HL-60/S4 (cell line): ENCODE results near the gene TFF2.

Experiments
- in situ Hi-C: fragments of 300-500 bp; cut with MboI; formaldehyde crosslinking; loops from 2 replicates; pipeline ENCODE4 v1.14.3; 2022; ENCODE audit warnings: low sequenced_read_pairs

Gene TFF2

DNA sequence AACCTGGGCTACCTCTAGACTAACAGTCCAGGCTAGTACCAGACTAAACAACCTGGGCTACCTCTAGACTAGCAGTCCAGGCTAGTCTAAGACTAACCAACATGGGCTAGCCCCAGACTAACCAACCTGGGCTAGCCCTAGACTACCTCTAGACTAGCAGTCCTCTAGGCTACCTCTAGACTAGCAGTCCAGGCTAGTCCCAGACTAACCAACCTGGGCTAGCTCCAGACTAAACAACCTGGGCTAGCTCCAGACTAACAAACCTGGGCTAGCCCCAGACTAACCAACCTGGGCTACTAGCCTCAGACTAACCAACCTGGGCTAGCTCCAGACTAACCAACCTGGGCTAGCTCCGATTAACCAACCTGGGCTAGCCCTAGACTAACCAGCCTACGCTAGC, 2.0 kb downstream of the TFF2 start:
- in situ Hi-C loops: no loop called here

DNA sequence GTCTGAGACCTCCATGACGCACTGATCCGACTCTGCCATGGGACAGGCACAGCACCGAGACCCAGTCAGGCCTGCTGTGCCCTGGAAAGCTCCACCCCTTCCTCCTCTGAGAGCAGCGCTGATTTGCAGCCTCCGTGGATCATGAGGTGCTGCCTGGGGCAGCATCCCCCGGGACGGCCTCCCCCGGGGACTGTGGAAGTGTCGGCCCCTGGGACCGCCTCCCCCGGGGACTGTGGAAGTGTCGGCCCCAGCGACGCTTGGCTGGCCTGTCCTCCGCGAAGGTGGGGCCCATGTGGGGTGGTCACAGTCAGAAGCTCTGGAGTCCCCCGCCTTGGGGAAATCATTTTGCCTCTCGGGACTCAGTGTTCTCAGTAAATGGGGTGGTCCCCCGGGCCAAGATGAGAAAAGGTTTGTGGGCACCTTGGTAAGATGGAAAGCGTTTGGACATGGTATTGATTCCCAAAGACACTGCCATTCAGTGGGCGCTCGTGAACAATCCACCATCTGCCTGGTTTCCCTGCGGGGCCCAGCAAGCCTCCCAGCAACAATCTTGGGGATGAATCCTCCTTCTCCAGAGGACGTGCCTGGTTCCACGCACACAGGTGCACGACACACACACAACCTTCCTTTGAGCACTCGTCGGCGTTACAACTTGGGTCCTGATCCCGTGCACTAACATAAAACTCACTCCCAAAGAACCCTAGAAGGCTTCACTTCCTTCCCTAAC, 3.0 kb downstream of the TFF2 start:
- in situ Hi-C loops: no loop called here

DNA sequence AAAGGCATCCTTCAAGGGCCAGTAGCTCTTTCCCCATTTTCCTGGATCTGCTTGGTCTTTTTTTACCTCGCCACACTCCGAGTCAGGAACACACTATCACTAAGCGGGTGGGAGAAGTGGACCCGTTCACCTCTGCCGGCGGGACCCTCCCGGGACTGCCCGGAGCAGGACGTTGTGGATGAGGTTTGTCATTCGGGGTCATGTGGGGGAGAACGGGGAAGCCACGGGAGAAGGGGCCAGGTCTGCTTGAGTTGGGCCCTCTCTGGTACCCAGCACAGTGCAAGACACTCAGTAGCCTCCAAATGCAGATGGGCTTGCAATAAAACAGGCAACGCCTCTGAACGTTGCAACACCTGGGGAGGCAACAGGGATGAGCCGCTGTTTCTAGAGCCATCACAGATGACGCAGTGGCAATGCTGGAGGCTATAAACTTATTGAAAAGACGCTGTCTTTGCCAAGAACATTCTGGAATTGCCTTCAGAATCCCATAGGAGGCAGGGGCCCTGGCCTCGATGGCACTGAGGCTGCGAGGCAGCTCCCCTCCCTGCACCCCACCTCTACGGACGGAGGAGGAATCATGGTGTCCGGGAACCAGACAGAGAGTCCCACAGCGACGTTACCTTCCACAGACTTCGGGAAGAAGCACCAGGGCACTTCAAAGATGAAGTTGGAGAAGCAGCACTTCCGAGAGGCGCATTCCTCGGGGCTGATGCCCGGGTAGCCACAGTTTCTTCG, 3.8 kb downstream of the TFF2 start:
- in situ Hi-C loops: no loop called here

DNA sequence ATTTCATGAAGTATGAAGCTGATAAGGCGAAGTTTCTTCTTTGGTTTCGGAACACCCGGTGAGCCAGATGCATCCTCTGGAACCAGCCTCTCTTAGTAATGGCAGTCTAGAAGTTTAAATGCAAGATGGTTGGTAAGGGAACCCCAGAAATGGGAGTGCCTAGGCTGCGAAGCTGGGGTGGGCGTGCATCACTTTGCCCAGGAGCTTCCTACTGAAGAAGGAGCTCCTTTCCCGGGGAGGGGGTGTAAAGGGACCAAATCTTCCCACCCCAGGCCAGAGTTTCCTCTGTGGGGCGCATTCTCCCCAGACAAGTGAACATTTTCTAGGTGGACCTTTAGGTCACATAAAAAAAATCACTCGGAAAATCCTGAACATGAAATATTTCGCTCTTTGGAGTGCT, 4.4 kb downstream of the TFF2 start:
- in situ Hi-C loops: no loop called here

GRCh38 chr21:42344631-42345030, 6.2 kb downstream of the TFF2 start:
- in situ Hi-C loops: no loop called here

GRCh38 chr21:42343963-42344510, 6.8 kb downstream of the TFF2 start:
- in situ Hi-C loops: no loop called here

DNA sequence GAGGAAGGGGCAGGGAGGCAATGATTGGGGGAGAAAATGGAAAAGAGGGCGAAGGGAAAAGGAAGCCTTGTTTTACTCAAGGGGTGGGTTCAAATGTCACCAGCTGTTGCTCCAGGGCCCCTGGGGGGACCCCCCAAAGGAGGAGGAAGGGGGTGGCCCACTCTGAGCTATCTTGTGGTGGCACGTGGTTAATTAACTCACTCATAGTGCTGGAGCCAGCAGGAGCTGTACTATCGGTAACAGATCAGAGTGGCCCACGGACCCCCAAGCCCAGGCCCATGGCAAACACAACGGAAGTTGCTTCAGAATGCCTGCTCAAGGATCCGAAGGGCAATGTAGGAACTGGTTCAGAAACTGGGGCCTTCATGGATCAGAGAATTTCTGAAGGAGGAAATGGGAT, 7.2 kb downstream of the TFF2 start:
- in situ Hi-C loops: no loop called here

DNA sequence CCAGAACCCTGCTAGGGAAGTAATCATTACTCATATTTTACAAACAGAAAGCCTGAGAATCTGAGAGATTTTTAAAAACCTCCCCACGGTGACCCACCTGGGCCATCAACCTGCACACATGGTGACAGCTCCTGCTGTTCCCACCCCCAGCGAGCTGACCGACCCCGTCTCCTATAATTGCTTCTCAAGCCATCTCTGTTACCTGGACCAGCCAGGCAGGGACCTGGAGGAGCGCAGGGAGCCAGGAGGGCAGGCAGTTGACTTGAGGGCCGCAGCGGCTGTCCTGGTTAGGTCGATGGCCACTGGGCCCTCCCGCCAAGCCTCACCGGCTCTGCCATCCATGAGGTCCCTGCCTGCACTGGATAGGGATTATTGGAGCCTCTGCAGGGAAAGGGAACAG, 7.7 kb downstream of the TFF2 start:
- in situ Hi-C loops: no loop called here

DNA sequence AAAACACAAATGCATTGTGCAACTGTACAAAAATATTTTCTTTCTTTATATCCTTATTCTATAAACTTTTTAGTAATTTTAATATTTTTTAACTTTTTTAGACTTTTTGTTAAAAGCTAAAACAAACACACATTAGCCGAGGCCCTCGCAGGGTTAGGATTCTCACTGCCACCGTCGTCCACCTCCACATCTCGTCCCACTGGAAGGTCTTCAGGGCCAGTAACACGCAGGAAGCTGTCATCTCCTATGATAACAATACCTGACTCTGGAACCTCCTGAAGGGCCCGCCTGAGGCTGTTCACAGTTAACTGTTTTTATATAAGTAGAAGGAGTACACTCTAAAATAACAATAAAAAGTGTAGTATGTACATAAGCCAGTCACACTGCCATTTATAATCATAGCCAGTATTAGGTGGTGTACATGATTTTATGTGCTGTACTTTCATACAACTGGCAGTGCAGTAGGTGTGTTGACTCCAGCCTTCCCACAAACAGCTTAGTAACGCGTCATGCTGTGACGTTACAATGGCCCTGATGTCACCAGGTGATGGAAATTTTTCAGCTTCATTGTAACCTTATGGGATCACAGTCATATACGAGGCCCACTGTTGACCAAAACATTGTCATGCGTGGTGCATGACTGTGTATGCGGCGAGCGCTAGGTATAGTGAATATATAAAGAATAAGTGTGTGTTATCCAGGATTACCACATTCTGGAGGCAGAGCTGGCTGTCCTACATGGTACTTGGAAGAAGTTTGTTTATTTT, 8.8 kb downstream of the TFF2 start:
- in situ Hi-C loops: no loop called here

- in situ Hi-C loops: no loop called here
These were observed 10.4 kb downstream of the TFF2 start for GRCh38 chr21:42340187-42341050.

GRCh38 chr21:42338729-42339715, 11.8 kb downstream of the TFF2 start:
- in situ Hi-C loops: no loop called here

GRCh38 chr21:42337830-42338728, 12.7 kb downstream of the TFF2 start:
- in situ Hi-C loops: no loop called here

DNA sequence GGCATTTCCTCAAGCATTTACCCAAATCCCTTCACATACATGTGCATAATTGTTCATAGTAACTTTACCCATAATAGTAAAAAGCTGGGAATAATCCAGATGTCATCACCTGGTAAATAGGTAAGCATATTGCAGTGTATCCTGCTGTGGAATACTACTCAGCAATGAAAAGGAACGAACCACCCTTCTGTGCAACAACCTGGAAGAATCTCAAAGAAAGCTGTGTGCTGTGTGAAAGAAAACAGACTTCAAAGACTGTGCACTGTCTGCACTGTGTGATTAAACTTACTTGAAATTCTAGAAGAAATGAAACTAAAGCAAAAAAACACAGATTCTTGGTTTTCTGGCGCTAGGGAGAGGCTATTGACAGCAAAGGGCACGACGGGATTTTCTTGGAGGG, 13.5 kb downstream of the TFF2 start:
- in situ Hi-C loops: no loop called here

GRCh38 chr21:42336054-42336453, 14.7 kb downstream of the TFF2 start:
- in situ Hi-C loops: no loop called here

DNA sequence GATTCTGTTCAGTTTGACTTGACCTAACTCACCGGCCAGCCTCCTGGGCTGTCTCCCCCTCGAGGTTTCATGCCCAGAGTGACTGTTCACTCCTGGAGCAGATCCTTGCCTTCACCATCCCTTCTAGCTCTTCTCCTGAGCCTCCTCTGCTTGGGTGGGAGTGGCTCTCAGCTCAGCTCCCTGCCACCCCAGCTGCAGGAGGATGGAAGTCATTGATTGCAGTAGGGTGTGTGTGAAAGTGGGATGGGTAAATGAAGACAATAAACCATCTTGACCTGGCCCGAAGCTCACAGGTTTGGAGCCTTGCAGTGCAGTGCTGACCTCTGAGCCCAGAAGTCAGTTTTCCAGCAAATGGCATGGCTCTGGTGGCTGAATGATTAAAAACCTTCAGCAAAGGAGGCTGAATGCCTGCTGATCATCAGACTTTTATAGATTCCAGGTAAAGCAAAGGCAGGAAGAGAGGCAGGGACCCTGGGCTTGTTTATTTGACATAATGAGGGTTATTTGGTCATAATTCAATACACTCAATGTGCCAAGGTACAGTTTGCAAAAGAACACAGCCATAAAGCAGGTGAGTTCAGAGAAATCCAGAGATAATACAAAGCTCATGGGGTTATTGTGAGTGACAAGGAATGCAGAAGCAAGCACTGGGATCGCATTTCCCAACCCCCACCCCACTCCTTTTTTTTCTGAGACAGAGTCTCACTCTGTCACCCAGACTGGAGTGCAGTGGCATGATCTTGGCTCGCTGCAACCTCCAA, 18.1 kb downstream of the TFF2 start:
- in situ Hi-C loops: no loop called here

GRCh38 chr21:42331660-42332059, 19.1 kb downstream of the TFF2 start:
- in situ Hi-C loops: no loop called here
